ENCODE data around the gene SCN4A. TPM values are rescaled to one million over a fixed set of nuclear protein-coding genes. Genes with fewer than 3 reads are reported as not detected.

Gene SCN4A
- total RNA-seq, 1 donor from 2014 or later = 0.43 TPM

DNA sequence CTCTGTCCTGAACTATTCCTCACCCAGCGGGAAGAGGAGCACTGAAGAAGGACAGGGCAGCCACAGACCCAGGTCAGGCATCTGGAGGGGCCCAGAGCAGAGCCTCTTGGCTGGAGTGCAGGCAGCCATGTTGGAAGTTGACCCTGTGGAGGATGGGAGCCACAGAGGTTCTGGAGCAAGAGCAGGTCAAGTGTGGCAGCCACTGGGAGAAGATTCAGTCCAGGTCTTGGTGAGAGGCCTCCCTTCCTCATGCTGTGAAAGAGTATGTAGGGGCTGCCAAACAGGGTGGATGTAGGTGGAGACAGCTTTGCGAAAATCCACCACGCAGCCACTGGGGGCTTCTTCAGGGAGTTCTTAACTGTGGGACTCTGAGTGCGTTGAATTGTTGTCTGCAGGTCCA lies 40.0 kb downstream of the SCN4A start:
- Histone ChIP-seq H3K4me1 (ENCODE audit: insufficient read depth, low read length) (no peaks in the 10 kb centered on the region), H3K9ac (ENCODE audit: low read length) (no peak overlapping the region), H3K9me3 (ENCODE audit: insufficient read depth, low read depth, low read length) (no peaks in the 10 kb centered on the region), H2AFZ (ENCODE audit: low read depth, low read length) (no peak overlapping the region), H3K27me3 (ENCODE audit: insufficient read depth, low read length) (peaks cover 5% of the 10 kb centered on the region), H3K27ac (ENCODE audit: low read depth, low read length) (no peak overlapping the region), H3K4me3 (ENCODE audit: insufficient read depth, low read depth, low read length) (no peak overlapping the region), H3K79me2 (ENCODE audit: insufficient read depth, low read length) (no peaks in the 10 kb centered on the region), H3K4me2 (ENCODE audit: low read length) (no peak overlapping the region), H3K36me3 (ENCODE audit: insufficient read depth, low read length) (no peaks in the 10 kb centered on the region), H4K20me1 (ENCODE audit: insufficient read depth, low read length) (no peaks in the 10 kb centered on the region)
- Mint-ChIP-seq H3K9me3 (ENCODE audit: unreplicated experiment) (no peaks in the 10 kb centered on the region), H3K27ac (ENCODE audit: unreplicated experiment) (no peak overlapping the region), H3K4me3 (ENCODE audit: unreplicated experiment) (no peak overlapping the region), H3K4me1 (ENCODE audit: low read depth, unreplicated experiment) (no peaks in the 10 kb centered on the region), H3K36me3 (ENCODE audit: low read depth, unreplicated experiment) (no peaks in the 10 kb centered on the region), H3K27me3 (ENCODE audit: low read depth, unreplicated experiment) (peaks cover 17% of the 10 kb centered on the region)
- DNase-seq (ENCODE audit: low read depth) = no peak
- no peak for FAIRE-seq
- TF ChIP-seq, protein P1, sequence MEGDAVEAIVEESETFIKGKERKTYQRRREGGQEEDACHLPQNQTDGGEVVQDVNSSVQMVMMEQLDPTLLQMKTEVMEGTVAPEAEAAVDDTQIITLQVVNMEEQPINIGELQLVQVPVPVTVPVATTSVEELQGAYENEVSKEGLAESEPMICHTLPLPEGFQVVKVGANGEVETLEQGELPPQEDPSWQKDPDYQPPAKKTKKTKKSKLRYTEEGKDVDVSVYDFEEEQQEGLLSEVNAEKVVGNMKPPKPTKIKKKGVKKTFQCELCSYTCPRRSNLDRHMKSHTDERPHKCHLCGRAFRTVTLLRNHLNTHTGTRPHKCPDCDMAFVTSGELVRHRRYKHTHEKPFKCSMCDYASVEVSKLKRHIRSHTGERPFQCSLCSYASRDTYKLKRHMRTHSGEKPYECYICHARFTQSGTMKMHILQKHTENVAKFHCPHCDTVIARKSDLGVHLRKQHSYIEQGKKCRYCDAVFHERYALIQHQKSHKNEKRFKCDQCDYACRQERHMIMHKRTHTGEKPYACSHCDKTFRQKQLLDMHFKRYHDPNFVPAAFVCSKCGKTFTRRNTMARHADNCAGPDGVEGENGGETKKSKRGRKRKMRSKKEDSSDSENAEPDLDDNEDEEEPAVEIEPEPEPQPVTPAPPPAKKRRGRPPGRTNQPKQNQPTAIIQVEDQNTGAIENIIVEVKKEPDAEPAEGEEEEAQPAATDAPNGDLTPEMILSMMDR (IDR thresholded peaks at IDR 0.05; ENCODE audit: insufficient read depth, low read depth, low read length) = no peak
- TF ChIP-seq EZH2 (IDR thresholded peaks at IDR 0.05; ENCODE audit: insufficient read depth, low read length) = no peak

DNA sequence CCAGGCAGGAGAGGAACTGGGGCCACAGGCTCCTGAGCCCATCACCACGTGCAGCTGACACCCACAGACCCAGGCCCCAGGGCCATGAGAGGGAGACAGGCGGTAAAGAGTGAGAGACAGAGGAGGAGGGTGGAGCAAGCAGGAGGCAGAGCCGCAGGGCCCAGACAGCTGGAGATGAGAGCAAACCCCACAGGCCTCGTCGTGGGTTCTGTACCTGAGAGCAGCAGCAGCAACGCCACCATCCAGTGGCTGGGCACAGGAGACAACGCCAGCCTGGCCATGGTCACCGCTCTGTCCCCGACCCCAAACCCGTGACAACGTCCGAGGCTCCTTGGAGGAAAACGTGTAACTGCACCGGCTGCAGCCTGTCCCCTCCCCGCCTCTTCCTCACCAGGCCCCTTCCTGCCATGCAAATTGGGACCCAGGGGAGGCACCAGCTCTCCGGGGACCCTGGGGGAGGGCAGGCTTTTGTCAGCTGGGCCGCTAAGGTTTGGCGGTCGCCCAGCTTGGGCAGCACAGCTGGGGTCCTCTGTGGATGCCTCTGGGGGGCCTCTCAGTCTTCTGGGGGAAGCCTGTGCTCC lies 40.6 kb downstream of the SCN4A start, which contains the start of gene CD79B:
Gene CD79B, minus strand, starts transcription at position 351 of the 581 bp plus-strand sequence. Its CDS starts 70 bp downstream, at position 281.
- Histone ChIP-seq H3K4me1 (ENCODE audit: insufficient read depth, low read length) (no peaks in the 10 kb centered on the region), H3K9ac (ENCODE audit: low read length) (no peak within 1 kb of the TSS), H3K36me3 (ENCODE audit: insufficient read depth, low read length) (no peaks in the 10 kb centered on the region), H3K9me3 (ENCODE audit: insufficient read depth, low read depth, low read length) (no peaks in the 10 kb centered on the region), H3K79me2 (ENCODE audit: insufficient read depth, low read length) (no peaks in the 10 kb centered on the region), H3K4me2 (ENCODE audit: low read length) (no peak within 1 kb of the TSS), H3K4me3 (ENCODE audit: insufficient read depth, low read depth, low read length) (no peak within 1 kb of the TSS), H2AFZ (ENCODE audit: low read depth, low read length) (no peak within 1 kb of the TSS), H3K27me3 (ENCODE audit: insufficient read depth, low read length) (peaks cover 5% of the 10 kb centered on the region), H3K27ac (ENCODE audit: low read depth, low read length) (no peak within 1 kb of the TSS), H4K20me1 (ENCODE audit: insufficient read depth, low read length) (no peaks in the 10 kb centered on the region)
- H3K4me1 Mint-ChIP-seq (ENCODE audit: low read depth, unreplicated experiment) = no peaks in the 10 kb centered on the region
- TF ChIP-seq, protein P1 (IDR thresholded peaks at IDR 0.05; ENCODE audit: insufficient read depth, low read depth, low read length) = no peak
- TF ChIP-seq EZH2 (IDR thresholded peaks at IDR 0.05; ENCODE audit: insufficient read depth, low read length) = no peak
- H3K27ac Mint-ChIP-seq (ENCODE audit: unreplicated experiment) = no peak within 1 kb of the TSS
- FAIRE-seq (no peak), DNase-seq (ENCODE audit: low read depth) (no peak)
- peaks cover 15% of the 10 kb centered on the region for H3K27me3 Mint-ChIP-seq (ENCODE audit: low read depth, unreplicated experiment)
- H3K36me3 Mint-ChIP-seq (ENCODE audit: low read depth, unreplicated experiment) = no peaks in the 10 kb centered on the region
- no peaks in the 10 kb centered on the region for H3K9me3 Mint-ChIP-seq (ENCODE audit: unreplicated experiment)
- H3K4me3 Mint-ChIP-seq (ENCODE audit: unreplicated experiment) = no peak within 1 kb of the TSS

DNA sequence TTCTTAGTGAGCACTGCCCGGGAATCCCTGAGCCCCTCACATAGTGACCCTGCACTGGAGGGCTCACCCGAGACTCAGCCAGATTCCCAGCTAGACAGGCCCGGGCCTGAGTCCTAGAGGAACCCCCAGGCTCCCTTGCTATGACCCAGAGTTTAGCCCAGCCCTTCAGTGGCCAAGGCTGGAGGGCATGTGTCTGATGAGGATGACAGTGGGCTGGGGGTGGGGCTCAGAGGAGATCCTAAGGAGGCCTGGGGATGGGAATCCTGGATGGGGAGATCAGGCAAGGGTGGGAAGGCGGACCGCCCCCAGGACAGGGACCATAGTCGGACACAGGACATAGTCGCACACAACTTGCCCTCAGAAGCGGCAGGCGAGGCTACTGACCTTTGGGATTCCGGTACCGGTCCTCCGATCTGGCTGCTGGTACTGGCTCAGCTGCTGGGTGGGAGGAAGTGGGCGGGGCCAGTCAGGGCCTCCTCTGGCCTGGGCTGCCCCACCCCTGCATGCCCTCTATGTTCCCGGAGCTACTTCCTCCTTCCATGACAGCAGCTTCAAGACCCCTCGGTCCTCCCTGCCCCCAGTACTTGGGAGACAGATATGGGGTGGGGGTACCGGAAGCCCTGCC lies 41.7 kb downstream of the SCN4A start:
- peaks cover 12% of the 10 kb centered on the region for H3K27me3 Mint-ChIP-seq (ENCODE audit: low read depth, unreplicated experiment)
- no peak overlapping the region for H3K27ac Mint-ChIP-seq (ENCODE audit: unreplicated experiment)
- no peak overlapping the region for H2AFZ ChIP-seq (ENCODE audit: low read depth, low read length)

More for the DNA sequence above, 41.7 kb downstream of the SCN4A start:
- TF ChIP-seq, protein P1 (IDR thresholded peaks at IDR 0.05; ENCODE audit: insufficient read depth, low read depth, low read length) = no peak
- no peak for TF ChIP-seq EZH2 (IDR thresholded peaks at IDR 0.05; ENCODE audit: insufficient read depth, low read length)
- Histone ChIP-seq H4K20me1 (ENCODE audit: insufficient read depth, low read length) (no peaks in the 10 kb centered on the region), H3K36me3 (ENCODE audit: insufficient read depth, low read length) (no peaks in the 10 kb centered on the region), H3K27me3 (ENCODE audit: insufficient read depth, low read length) (peaks cover 4% of the 10 kb centered on the region), H3K4me3 (ENCODE audit: insufficient read depth, low read depth, low read length) (no peak overlapping the region), H3K4me2 (ENCODE audit: low read length) (no peak overlapping the region), H3K9ac (ENCODE audit: low read length) (no peak overlapping the region), H3K9me3 (ENCODE audit: insufficient read depth, low read depth, low read length) (no peaks in the 10 kb centered on the region), H3K4me1 (ENCODE audit: insufficient read depth, low read length) (no peaks in the 10 kb centered on the region), H3K79me2 (ENCODE audit: insufficient read depth, low read length) (no peaks in the 10 kb centered on the region), H3K27ac (ENCODE audit: low read depth, low read length) (no peak overlapping the region)
- no peaks in the 10 kb centered on the region for H3K9me3 Mint-ChIP-seq (ENCODE audit: unreplicated experiment)
- FAIRE-seq (no peak), DNase-seq (ENCODE audit: low read depth) (no peak)
- H3K4me3 Mint-ChIP-seq (ENCODE audit: unreplicated experiment) = no peak overlapping the region
- no peaks in the 10 kb centered on the region for H3K36me3 Mint-ChIP-seq (ENCODE audit: low read depth, unreplicated experiment)
- no peaks in the 10 kb centered on the region for H3K4me1 Mint-ChIP-seq (ENCODE audit: low read depth, unreplicated experiment)

Data from astrocyte (in vitro differentiated cells and primary cell).